Measurements from ENCODE around the gene ASCC2.

Gene ASCC2

GRCh38 chr22:29750029-29750428 lies 88.0 kb downstream of the ASCC2 start:
- no peak overlapping the region for H3K4me3 Mint-ChIP-seq
- no peaks in the 10 kb centered on the region for H3K9me3 Mint-ChIP-seq
- peaks cover 6% of the 10 kb centered on the region for H3K36me3 Mint-ChIP-seq
- H3K27ac Mint-ChIP-seq = no peak overlapping the region
- no peaks in the 10 kb centered on the region for H3K27me3 Mint-ChIP-seq
- H3K4me1 Mint-ChIP-seq = peaks cover 26% of the 10 kb centered on the region

DNA sequence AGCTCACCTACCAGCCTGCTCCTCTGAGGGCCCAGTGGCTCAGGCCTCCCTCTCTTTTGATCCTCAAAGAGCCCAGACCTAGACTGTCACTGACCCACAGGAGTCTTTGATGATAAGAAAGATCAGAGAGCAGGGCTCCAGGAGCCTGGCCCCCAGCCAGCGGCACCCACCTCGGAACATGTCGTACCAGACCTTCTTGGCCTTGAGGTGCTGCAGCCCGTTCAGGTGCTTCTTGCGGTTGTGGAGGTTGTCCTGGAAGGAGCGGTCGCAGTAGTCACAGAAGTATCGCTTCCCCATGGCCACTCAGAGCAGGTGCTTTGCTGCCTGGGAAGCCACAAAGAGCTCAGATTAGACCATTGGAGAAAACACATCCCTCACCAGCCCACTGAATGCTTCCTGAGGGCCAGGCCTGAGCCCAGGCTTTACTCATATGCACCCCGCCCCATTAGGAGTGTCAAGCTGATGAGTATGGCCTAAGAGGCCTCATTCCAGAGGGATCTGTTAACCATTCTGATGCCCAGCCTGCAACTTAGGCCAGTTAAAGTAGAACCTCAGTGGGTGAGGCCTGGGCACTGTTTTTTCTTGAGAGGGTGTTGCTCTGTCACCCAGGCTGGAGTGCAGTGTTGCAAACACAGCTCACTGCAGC lies 89.7 kb downstream of the ASCC2 start:
- no peaks in the 10 kb centered on the region for H3K9me3 Mint-ChIP-seq

GRCh38 chr22:29747832-29748231 lies 90.2 kb downstream of the ASCC2 start:
- no peaks in the 10 kb centered on the region for H3K9me3 Mint-ChIP-seq
- H3K27ac Mint-ChIP-seq = no peak overlapping the region
- H3K36me3 Mint-ChIP-seq = peaks cover 6% of the 10 kb centered on the region
- H3K4me3 Mint-ChIP-seq = no peak overlapping the region
- H3K4me1 Mint-ChIP-seq = peaks cover 26% of the 10 kb centered on the region
- no peaks in the 10 kb centered on the region for H3K27me3 Mint-ChIP-seq

More for the DNA sequence above, 89.7 kb downstream of the ASCC2 start:
- H3K4me1 Mint-ChIP-seq = peaks cover 26% of the 10 kb centered on the region
- no peak overlapping the region for H3K27ac Mint-ChIP-seq
- H3K27me3 Mint-ChIP-seq = no peaks in the 10 kb centered on the region
- H3K4me3 Mint-ChIP-seq = no peak overlapping the region
- H3K36me3 Mint-ChIP-seq = peaks cover 6% of the 10 kb centered on the region

- Mint-ChIP-seq H3K27ac (no peak overlapping the region), H3K4me1 (peaks cover 3% of the 10 kb centered on the region), H3K36me3 (peaks cover 6% of the 10 kb centered on the region), H3K27me3 (no peaks in the 10 kb centered on the region), H3K9me3 (no peaks in the 10 kb centered on the region), H3K4me3 (no peak overlapping the region)
Observed at GRCh38 chr22:29744902-29745301, 93.2 kb downstream of the ASCC2 start.

DNA sequence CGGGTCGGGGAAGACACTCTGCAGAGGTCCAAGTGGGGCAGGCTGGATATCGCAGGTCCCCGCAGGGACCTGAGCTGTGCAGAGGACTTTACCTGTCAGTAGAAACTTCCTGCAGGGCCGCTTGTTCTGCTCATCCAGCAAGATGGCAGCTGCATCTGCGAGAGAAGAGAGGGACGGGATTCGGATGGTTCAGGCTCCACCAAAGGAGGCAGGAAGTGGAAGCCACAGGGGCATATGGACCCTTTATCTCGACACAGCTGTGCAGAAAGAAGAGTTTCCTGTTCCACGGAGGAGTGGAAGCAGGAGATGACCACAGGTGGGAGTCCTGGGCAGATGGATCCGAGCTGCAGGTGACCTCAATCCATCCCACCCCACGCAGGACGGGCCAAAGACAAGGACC lies 95.7 kb downstream of the ASCC2 start:
- Mint-ChIP-seq H3K4me1 (no peaks in the 10 kb centered on the region), H3K27me3 (no peaks in the 10 kb centered on the region), H3K36me3 (peaks cover 3% of the 10 kb centered on the region), H3K9me3 (no peaks in the 10 kb centered on the region), H3K4me3 (no peak overlapping the region), H3K27ac (no peak overlapping the region)

DNA sequence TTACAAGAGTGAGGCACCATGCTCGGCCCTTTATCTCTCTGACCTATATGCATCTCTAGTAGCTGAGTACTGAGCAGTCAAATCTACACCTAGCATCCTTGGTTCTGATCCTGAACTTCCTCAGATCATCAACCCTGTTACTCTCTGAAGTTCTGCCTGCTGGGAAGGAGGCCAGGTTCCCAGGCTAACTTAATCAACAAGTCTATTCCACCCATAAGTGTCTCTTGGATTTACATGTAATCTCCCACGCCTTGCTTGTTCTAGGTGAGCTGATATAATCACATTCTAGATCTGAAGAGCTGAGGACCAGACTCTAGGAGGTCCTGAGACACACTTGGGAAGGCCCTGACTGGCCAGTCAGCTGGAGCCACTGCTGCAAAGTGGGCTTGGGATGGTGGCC lies 96.1 kb downstream of the ASCC2 start:
- H3K4me3 Mint-ChIP-seq = no peak overlapping the region
- peaks cover 3% of the 10 kb centered on the region for H3K36me3 Mint-ChIP-seq
- no peaks in the 10 kb centered on the region for H3K9me3 Mint-ChIP-seq
- no peaks in the 10 kb centered on the region for H3K27me3 Mint-ChIP-seq
- H3K4me1 Mint-ChIP-seq = no peaks in the 10 kb centered on the region
- H3K27ac Mint-ChIP-seq = no peak overlapping the region

- Mint-ChIP-seq H3K27ac (no peak overlapping the region), H3K4me3 (no peak overlapping the region), H3K9me3 (no peaks in the 10 kb centered on the region), H3K4me1 (no peaks in the 10 kb centered on the region), H3K36me3 (peaks cover 1% of the 10 kb centered on the region), H3K27me3 (no peaks in the 10 kb centered on the region)
Observed at GRCh38 chr22:29740216-29740615, 97.9 kb downstream of the ASCC2 start.

GRCh38 chr22:29739346-29739875 lies 98.7 kb downstream of the ASCC2 start:
- Mint-ChIP-seq H3K9me3 (no peaks in the 10 kb centered on the region), H3K4me1 (no peaks in the 10 kb centered on the region), H3K27me3 (no peaks in the 10 kb centered on the region), H3K27ac (no peak overlapping the region), H3K36me3 (peaks cover 3% of the 10 kb centered on the region), H3K4me3 (no peak overlapping the region)

All from activated naive CD4-positive, alpha-beta T cell treated with anti-CD3 and anti-CD28 coated beads, Interleukin-2, amount 50 U/mL, for 24 hours (primary cell).